ENCODE results near the gene ASB18.

Gene ASB18

GRCh38 chr2:236291911-236292310 lies 27.7 kb upstream of the ASB18 start:
- ChIA-PET POLR2A (no interaction called here), CTCF (no interaction called here)
- no peaks in the 10 kb centered on the region for H3K36me3 ChIP-seq (ENCODE audit: control insufficient read depth in 2 of 2, insufficient read depth in 1 of 2, low read length in 2 of 2)

GRCh38 chr2:236291476-236291875 lies 27.3 kb upstream of the ASB18 start:
- no peaks in the 10 kb centered on the region for H3K4me1 ChIP-seq (ENCODE audit: control insufficient read depth, insufficient read depth, low read length)
- ChIA-PET CTCF (no interaction called here), POLR2A (no interaction called here)
- no peaks in the 10 kb centered on the region for H3K9me3 ChIP-seq (ENCODE audit: control insufficient read depth, insufficient read depth, low read depth, low read length)
- no peak overlapping the region for H3K4me3 ChIP-seq (ENCODE audit: low read depth, low read length)
- no peaks in the 10 kb centered on the region for H3K36me3 ChIP-seq (ENCODE audit: control insufficient read depth in 2 of 2, insufficient read depth in 1 of 2, low read length in 2 of 2)
- H3K27ac ChIP-seq (ENCODE audit: extremely low read depth, low read depth, low read length) = no peak overlapping the region
- no peak for TF ChIP-seq ZBTB8A (tag by site-specific recombination; IDR thresholded peaks at IDR 0.05)
- TF ChIP-seq ZNF404 (tag by site-specific recombination; IDR thresholded peaks at IDR 0.05) = no peak
- TF ChIP-seq PRDM10 (tag by site-specific recombination; IDR thresholded peaks at IDR 0.05) = no peak
- TF ChIP-seq ZSCAN16 (tag by site-specific recombination; IDR thresholded peaks at IDR 0.05) = no peak
- TF ChIP-seq ZSCAN23 (tag by site-specific recombination; IDR thresholded peaks at IDR 0.05) = no peak
- TF ChIP-seq ZNF221 (tag by site-specific recombination; IDR thresholded peaks at IDR 0.05; ENCODE audit: borderline replicate concordance) = no peak
- TF ChIP-seq ZNF600 (tag by site-specific recombination; IDR thresholded peaks at IDR 0.05) = no peak

More at GRCh38 chr2:236291911-236292310, 27.7 kb upstream of the ASB18 start:
- Histone ChIP-seq H3K27ac (ENCODE audit: extremely low read depth, low read depth, low read length) (no peak overlapping the region), H3K9me3 (ENCODE audit: control insufficient read depth, insufficient read depth, low read depth, low read length) (no peaks in the 10 kb centered on the region), H3K4me1 (ENCODE audit: control insufficient read depth, insufficient read depth, low read length) (no peaks in the 10 kb centered on the region), H3K4me3 (ENCODE audit: low read depth, low read length) (no peak overlapping the region)
- no peak for TF ChIP-seq ZNF248 (tag by site-specific recombination; IDR thresholded peaks at IDR 0.05)
- no peak for TF ChIP-seq ZNF146 (tag by site-specific recombination; IDR thresholded peaks at IDR 0.05)
- no peak for TF ChIP-seq ZFP69B (tag by site-specific recombination; IDR thresholded peaks at IDR 0.05)
- no peak for TF ChIP-seq ZNF121 (tag by site-specific recombination; IDR thresholded peaks at IDR 0.05)
- TF ChIP-seq ZNF16 (tag by site-specific recombination; IDR thresholded peaks at IDR 0.05; ENCODE audit: low read depth) = no peak
- TF ChIP-seq ZNF239 (tag by site-specific recombination; IDR thresholded peaks at IDR 0.05) = no peak
- TF ChIP-seq PRDM10 (tag by site-specific recombination; IDR thresholded peaks at IDR 0.05) = no peak
- no peak for TF ChIP-seq PRDM2 (tag by site-specific recombination; IDR thresholded peaks at IDR 0.05; ENCODE audit: borderline replicate concordance)
